K562 (cell line): Measurements from ENCODE around the gene RDH13.

Experiments used
- CTCF ChIP-seq, 3 experiments: IDR thresholded peaks in 2 of 3; conservative IDR thresholded peaks in 1 of 3; 2 replicates each; pipeline ENCODE4 v1.5.1; 2011 to 2012; ENCODE audit warnings: low read length in 3 of 3, mild to moderate bottlenecking in 3 of 3, control low read depth in 2 of 3, improper control_type of control experiment in 1 of 3, inconsistent platforms in 1 of 3, low read depth in 1 of 3, mixed read lengths in 1 of 3, moderate library complexity in 1 of 3; ENCODE audit not compliant: insufficient read depth in 2 of 3
- EZH2 ChIP-seq: IDR thresholded peaks from 2 replicates; pipeline ENCODE4 v1.6.1; 2012; ENCODE audit warnings: low read depth, mild to moderate bottlenecking, inconsistent platforms, low read length, borderline replicate concordance
- GABPB1 ChIP-seq: sonication (generic); formaldehyde crosslinking; IDR thresholded peaks from 2 replicates; pipeline ENCODE4 v1.8.0; 2022; ENCODE audit warnings: mild to moderate bottlenecking, missing genetic modification reagents
- GTF2F1 ChIP-seq: IDR thresholded peaks from 2 replicates; pipeline ENCODE4 v1.6.1; 2011; ENCODE audit warnings: low read depth, low read length, improper control_type of control experiment
- POLR2A ChIP-seq: fragments of 450-650 bp; conservative IDR thresholded peaks from 2 replicates; pipeline ENCODE4 v1.6.1; 2016
- POLR2AphosphoS5 ChIP-seq: IDR thresholded peaks from 2 replicates; pipeline ENCODE4 v1.6.1; 2011; ENCODE audit warnings: mild to moderate bottlenecking, low read depth, low read length, moderate library complexity; ENCODE audit not compliant: control insufficient read depth, insufficient read depth
- POLR3G ChIP-seq: IDR thresholded peaks from 2 replicates; pipeline ENCODE4 v1.6.1; 2011; ENCODE audit not compliant: insufficient read length, insufficient replicate concordance; ENCODE audit errors: extremely low read depth
- PTRF ChIP-seq: fragments of 450-650 bp; IDR thresholded peaks from 2 replicates; pipeline ENCODE4 v1.6.1; 2016; ENCODE audit warnings: mild to moderate bottlenecking, missing genetic modification characterization, missing compliant biosample characterization
- RAD21 ChIP-seq, 2 experiments: fragments of 250-450 bp in 1 of 2; fragments of 450-650 bp in 1 of 2; sonication (Bioruptor Pico) in 1 of 2; formaldehyde crosslinking in 1 of 2; IDR thresholded peaks in 1 of 2; conservative IDR thresholded peaks in 1 of 2; 2 replicates each; pipeline versions ENCODE4 v1.4.0 to v1.8.0; 2020 to 2022; ENCODE audit warnings: mild to moderate bottlenecking in 2 of 2, moderate library complexity in 1 of 2
- RBM14 ChIP-seq: fragments of 200-400 bp; formaldehyde crosslinking; IDR thresholded peaks from 2 replicates; pipeline ENCODE4 v1.6.1; 2018; ENCODE audit warnings: low read depth, mild to moderate bottlenecking, low read length, moderate library complexity, borderline replicate concordance; ENCODE audit not compliant: insufficient read depth
- TSC22D4 ChIP-seq: fragments of 450-650 bp; IDR thresholded peaks from 2 replicates; pipeline ENCODE4 v1.6.1; 2016; ENCODE audit warnings: missing genetic modification characterization, missing biosample characterization, control low read depth
- ZNF224 ChIP-seq: sonication (generic); formaldehyde crosslinking; IDR thresholded peaks from 2 replicates; pipeline ENCODE4 v1.8.0; 2022; ENCODE audit warnings: mild to moderate bottlenecking, missing genetic modification reagents
- TF ChIP-seq, protein P1 (sequence below), 2 experiments: fragments of 450-650 bp in 1 of 2; IDR thresholded peaks; 2 replicates each; pipeline ENCODE4 v1.6.1; 2011 to 2017; ENCODE audit warnings: low read depth in 2 of 2, antibody characterized with exemption in 1 of 2, borderline replicate concordance in 1 of 2, low read length in 1 of 2, mild to moderate bottlenecking in 1 of 2, mixed read lengths in 1 of 2; ENCODE audit not compliant: control insufficient read depth in 1 of 2
- TF ChIP-seq, protein P2 (sequence below): sonication (generic); formaldehyde crosslinking; IDR thresholded peaks from 2 replicates; pipeline ENCODE4 v1.8.1; 2023; ENCODE audit warnings: mild to moderate bottlenecking, missing genetic modification reagents

DNA sequence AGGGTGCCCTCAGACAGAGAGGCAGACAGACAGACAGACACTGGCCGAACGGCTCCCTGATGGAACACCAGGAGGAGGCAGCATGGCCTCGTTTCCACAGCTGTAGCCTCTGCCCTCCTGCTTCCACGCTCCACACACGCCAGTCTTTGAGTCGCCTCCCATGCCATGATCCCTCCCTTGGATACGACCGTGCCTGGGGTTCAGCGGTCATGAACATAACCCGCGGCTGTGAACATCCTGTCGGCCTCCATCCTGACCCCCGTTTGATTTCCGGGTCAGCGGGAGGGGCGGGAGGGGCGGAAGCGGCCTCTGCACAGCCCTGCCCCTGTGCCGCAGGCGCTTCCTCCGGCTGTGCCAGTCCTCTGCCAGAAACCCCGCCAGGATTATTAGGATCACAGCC lies 48.2 kb downstream of the RDH13 start:
- TF ChIP-seq POLR3G (no peak), RAD21 (CRISPR knock-in tag; conservative IDR thresholded peaks at IDR 0.05 in 1 of 2, IDR thresholded peaks at IDR 0.05 in 1 of 2) (no peak), CTCF (IDR thresholded peaks at IDR 0.05 in 2 of 3, conservative IDR thresholded peaks at IDR 0.05 in 1 of 3; ENCODE audit: insufficient read depth in 2 of 3, low read depth in 1 of 3, low read length in 3 of 3) (no peak), RBM14 (no peak), POLR2AphosphoS5 (peak; percentile 13; the same call in 1 of the 2 replicates), POLR2A (no peak), GTF2F1 (no peak), GABPB1 (0 out of 2 replicates have a peak, but pooled peaks have one; percentile 34), PTRF (no peak), EZH2 (no peak), ZNF224 (CRISPR knock-in tag) (no peak), TSC22D4 (tag) (no peak)
- TF ChIP-seq, protein P1, sequence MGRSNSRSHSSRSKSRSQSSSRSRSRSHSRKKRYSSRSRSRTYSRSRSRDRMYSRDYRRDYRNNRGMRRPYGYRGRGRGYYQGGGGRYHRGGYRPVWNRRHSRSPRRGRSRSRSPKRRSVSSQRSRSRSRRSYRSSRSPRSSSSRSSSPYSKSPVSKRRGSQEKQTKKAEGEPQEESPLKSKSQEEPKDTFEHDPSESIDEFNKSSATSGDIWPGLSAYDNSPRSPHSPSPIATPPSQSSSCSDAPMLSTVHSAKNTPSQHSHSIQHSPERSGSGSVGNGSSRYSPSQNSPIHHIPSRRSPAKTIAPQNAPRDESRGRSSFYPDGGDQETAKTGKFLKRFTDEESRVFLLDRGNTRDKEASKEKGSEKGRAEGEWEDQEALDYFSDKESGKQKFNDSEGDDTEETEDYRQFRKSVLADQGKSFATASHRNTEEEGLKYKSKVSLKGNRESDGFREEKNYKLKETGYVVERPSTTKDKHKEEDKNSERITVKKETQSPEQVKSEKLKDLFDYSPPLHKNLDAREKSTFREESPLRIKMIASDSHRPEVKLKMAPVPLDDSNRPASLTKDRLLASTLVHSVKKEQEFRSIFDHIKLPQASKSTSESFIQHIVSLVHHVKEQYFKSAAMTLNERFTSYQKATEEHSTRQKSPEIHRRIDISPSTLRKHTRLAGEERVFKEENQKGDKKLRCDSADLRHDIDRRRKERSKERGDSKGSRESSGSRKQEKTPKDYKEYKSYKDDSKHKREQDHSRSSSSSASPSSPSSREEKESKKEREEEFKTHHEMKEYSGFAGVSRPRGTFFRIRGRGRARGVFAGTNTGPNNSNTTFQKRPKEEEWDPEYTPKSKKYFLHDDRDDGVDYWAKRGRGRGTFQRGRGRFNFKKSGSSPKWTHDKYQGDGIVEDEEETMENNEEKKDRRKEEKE (IDR thresholded peaks at IDR 0.05; ENCODE audit: borderline replicate concordance in 1 of 2, control insufficient read depth in 1 of 2, low read depth in 2 of 2, low read length in 1 of 2) = no peak
- TF ChIP-seq, protein P2, sequence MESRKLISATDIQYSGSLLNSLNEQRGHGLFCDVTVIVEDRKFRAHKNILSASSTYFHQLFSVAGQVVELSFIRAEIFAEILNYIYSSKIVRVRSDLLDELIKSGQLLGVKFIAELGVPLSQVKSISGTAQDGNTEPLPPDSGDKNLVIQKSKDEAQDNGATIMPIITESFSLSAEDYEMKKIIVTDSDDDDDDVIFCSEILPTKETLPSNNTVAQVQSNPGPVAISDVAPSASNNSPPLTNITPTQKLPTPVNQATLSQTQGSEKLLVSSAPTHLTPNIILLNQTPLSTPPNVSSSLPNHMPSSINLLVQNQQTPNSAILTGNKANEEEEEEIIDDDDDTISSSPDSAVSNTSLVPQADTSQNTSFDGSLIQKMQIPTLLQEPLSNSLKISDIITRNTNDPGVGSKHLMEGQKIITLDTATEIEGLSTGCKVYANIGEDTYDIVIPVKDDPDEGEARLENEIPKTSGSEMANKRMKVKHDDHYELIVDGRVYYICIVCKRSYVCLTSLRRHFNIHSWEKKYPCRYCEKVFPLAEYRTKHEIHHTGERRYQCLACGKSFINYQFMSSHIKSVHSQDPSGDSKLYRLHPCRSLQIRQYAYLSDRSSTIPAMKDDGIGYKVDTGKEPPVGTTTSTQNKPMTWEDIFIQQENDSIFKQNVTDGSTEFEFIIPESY = peak; percentile 79
